SK-N-MC (cell line): ENCODE data around the gene TCTN2.

Source experiments
- EZH2 ChIP-seq: fragments of 200-600 bp; sonication (generic); IDR thresholded peaks from one replicate; pipeline ENCODE4 v1.6.1; 2017; ENCODE audit warnings: antibody characterized with exemption
- POLR2AphosphoS5 ChIP-seq: IDR thresholded peaks from 2 replicates; pipeline ENCODE4 v1.6.1; 2012; ENCODE audit warnings: mild to moderate bottlenecking, low read depth, low read length, borderline replicate concordance

DNA sequence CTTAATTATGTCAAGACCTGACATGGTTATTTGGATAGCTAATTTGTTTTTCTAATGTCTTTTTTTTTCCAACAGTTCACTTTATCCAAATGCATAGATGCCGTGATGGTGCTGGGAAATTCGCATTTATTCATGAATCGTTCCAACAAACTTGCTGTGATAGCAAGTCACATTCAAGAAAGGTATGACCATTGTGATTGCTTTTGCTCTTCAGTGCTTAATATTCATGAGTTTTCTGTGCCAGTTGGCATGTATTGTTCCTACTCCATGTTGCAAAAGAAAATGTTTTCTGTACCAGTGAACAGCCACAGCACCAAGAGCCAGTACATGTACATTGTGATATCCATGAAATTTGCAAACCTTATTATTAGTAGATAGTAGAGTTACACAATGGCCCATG is 25.5 kb upstream of the TCTN2 start:
- TF ChIP-seq POLR2AphosphoS5 (no peak), EZH2 (no peak)
